ENCODE measurements around the gene HS6ST1. TPM values are rescaled to one million over a fixed set of nuclear protein-coding genes. Genes with fewer than 3 reads are reported as not detected.
A peak's percentile ranks its signal among the peaks of the same experiment; 100 is the strongest.

HS6ST1 gene
- total and polyA plus RNA-seq, 2 of the 4 experiments (the other 2 are of a cell fraction) = 29.9 to 36.9 TPM

GRCh38 chr2:128306081-128306930 lies 12.4 kb downstream of the HS6ST1 start (continued):
- no peak for TF ChIP-seq ELK1 (IDR thresholded peaks at IDR 0.05; ENCODE audit: borderline replicate concordance, low read depth, low read length)
- 0 out of 2 replicates have a peak, but pooled peaks have one; percentile 37 for TF ChIP-seq CHD1 (IDR thresholded peaks at IDR 0.05; ENCODE audit: low read depth, low read length)
- no peak for TF ChIP-seq RFX5 (IDR thresholded peaks at IDR 0.05; ENCODE audit: low read depth, low read length)
- peak; percentile 57; the same call in 1 of the 2 replicates for TF ChIP-seq NFE2L2 (IDR thresholded peaks at IDR 0.05; ENCODE audit: low read depth, low read length)

Data from IMR-90 (cell line).